ENCODE data around the gene SNORC.

GRCh38 chr2:232872826-232873225, 2.8 kb downstream of the SNORC start:
- no peak for TF ChIP-seq POLR2AphosphoS5 (IDR thresholded peaks at IDR 0.05)
- TF ChIP-seq EP300 (conservative IDR thresholded peaks at IDR 0.05; ENCODE audit: poor library complexity, severe bottlenecking), result no peak

Measured in neural cell (in vitro differentiated cells).